ENCODE results near the gene CALHM5. TPM values are rescaled to one million over a fixed set of nuclear protein-coding genes. Genes with fewer than 3 reads are reported as not detected.
"Not testable (repeated sequence)": the region's sequence is repeated elsewhere in the genome, so short reads cannot be mapped to it uniquely, and the experiment has no call there.

The CALHM5 gene
- total and polyA plus RNA-seq, 2 donors from 2014 or later, result 1.3 to 2.1 TPM

DNA sequence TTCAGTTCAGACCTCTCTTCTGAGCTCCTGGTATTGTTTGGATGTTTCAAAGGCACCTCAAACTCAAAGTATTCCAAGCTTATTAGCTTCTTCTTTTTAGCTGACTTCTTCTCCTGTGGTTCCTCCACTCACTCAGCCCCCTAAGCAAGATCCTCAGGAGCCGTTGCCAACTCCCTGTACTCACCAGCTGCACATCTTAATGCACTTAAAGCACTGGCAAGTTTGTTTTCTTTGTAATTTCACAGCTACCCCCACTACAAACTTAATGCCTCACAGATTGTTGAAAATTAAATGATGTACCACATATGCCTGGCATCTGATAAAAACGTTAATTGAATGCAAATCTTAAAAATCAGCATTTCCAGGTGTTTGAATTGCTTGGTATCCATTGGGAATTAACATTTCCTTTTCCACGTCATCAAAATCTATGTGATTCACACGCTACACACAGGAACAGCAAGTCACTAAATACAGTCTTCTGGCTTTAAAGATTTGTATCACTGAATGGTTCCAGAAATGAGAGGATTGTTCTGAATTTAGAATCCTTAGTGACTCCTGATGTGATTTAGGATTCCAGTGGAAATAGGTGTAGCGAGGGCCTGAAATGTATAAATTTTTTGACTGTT lies 25.8 kb upstream of the CALHM5 start:
- TF ChIP-seq, protein P1, sequence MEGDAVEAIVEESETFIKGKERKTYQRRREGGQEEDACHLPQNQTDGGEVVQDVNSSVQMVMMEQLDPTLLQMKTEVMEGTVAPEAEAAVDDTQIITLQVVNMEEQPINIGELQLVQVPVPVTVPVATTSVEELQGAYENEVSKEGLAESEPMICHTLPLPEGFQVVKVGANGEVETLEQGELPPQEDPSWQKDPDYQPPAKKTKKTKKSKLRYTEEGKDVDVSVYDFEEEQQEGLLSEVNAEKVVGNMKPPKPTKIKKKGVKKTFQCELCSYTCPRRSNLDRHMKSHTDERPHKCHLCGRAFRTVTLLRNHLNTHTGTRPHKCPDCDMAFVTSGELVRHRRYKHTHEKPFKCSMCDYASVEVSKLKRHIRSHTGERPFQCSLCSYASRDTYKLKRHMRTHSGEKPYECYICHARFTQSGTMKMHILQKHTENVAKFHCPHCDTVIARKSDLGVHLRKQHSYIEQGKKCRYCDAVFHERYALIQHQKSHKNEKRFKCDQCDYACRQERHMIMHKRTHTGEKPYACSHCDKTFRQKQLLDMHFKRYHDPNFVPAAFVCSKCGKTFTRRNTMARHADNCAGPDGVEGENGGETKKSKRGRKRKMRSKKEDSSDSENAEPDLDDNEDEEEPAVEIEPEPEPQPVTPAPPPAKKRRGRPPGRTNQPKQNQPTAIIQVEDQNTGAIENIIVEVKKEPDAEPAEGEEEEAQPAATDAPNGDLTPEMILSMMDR (IDR thresholded peaks at IDR 0.05; ENCODE audit: borderline replicate concordance, extremely low read depth, insufficient read depth), result no peak
- H3K9ac ChIP-seq (ENCODE audit: low read length in 3 of 3), result no peak overlapping the region
- intact Hi-C loops (cut with DNase I), result no loop called here
- no peaks in the 10 kb centered on the region for H3K27me3 ChIP-seq (ENCODE audit: control insufficient read depth, insufficient read depth, low read length)
- H3K4me3 ChIP-seq (ENCODE audit: low read length in 3 of 3), result no peak overlapping the region
- no peaks in the 10 kb centered on the region for H3K9me3 ChIP-seq (ENCODE audit: control insufficient read depth in 2 of 3, insufficient read depth in 1 of 3, low read length in 3 of 3)
- no peak overlapping the region for H3K27ac ChIP-seq (ENCODE audit: low read depth in 2 of 2, low read length in 2 of 2)
- no peaks in the 10 kb centered on the region for H3K36me3 ChIP-seq (ENCODE audit: control insufficient read depth in 2 of 3, insufficient read depth in 3 of 3, low read length in 3 of 3)
- DNase-seq (peak in 1 of 5 donors; percentile 42), FAIRE-seq (no peak)
- no peaks in the 10 kb centered on the region for H3K4me1 ChIP-seq (ENCODE audit: control insufficient read depth in 2 of 3, insufficient read depth in 2 of 3, low read depth in 1 of 3, low read length in 3 of 3)

DNA sequence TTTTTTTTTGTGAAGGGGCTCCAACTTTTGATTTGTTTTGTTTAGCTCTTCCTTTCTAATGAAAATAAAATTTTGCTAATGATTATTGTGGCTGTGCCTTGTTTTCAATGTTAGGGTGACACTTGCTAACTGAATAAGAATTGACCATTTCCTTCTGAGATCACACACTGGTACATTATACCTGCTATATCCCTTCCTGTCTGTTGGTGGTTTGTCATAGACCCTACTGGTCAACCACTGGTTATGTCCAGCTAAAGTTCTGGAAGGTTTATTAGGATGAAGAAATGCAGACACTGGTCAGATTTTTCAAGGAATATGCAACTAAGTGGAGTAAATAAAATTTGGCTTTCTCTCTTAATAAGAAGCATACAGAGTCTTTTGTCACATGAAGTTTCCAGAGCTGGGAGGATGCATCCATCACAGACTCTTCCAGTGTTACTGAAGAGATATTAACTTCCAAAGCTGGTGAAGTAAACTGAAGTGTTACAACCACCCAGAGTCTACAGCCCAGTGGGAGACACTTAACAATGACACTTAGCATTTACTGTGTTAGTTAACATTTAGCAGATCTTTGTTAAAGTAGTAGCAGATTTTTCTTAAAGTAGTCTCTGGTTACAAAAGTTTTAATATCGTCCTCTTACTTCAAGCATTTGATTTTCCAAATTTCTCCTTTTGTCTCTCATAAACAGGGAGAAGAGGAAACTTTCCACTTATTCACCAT lies 19.7 kb upstream of the CALHM5 start:
- H3K4me3 ChIP-seq (ENCODE audit: low read length in 3 of 3), result no peak overlapping the region
- H3K4me1 ChIP-seq (ENCODE audit: control insufficient read depth in 2 of 3, insufficient read depth in 2 of 3, low read depth in 1 of 3, low read length in 3 of 3), result no peaks in the 10 kb centered on the region
- TF ChIP-seq, protein P1 (IDR thresholded peaks at IDR 0.05; ENCODE audit: borderline replicate concordance, extremely low read depth, insufficient read depth), result no peak
- H3K27me3 ChIP-seq (ENCODE audit: control insufficient read depth, insufficient read depth, low read length), result no peaks in the 10 kb centered on the region
- H3K9me3 ChIP-seq (ENCODE audit: control insufficient read depth in 2 of 3, insufficient read depth in 1 of 3, low read length in 3 of 3), result no peaks in the 10 kb centered on the region
- no peak for FAIRE-seq
- DNase-seq, result no peak
- no peak overlapping the region for H3K27ac ChIP-seq (ENCODE audit: low read depth in 2 of 2, low read length in 2 of 2)
- intact Hi-C loops (cut with DNase I), result no loop called here
- H3K36me3 ChIP-seq (ENCODE audit: control insufficient read depth in 2 of 3, insufficient read depth in 3 of 3, low read length in 3 of 3), result no peaks in the 10 kb centered on the region
- H3K9ac ChIP-seq (ENCODE audit: low read length in 3 of 3), result no peak overlapping the region

DNA sequence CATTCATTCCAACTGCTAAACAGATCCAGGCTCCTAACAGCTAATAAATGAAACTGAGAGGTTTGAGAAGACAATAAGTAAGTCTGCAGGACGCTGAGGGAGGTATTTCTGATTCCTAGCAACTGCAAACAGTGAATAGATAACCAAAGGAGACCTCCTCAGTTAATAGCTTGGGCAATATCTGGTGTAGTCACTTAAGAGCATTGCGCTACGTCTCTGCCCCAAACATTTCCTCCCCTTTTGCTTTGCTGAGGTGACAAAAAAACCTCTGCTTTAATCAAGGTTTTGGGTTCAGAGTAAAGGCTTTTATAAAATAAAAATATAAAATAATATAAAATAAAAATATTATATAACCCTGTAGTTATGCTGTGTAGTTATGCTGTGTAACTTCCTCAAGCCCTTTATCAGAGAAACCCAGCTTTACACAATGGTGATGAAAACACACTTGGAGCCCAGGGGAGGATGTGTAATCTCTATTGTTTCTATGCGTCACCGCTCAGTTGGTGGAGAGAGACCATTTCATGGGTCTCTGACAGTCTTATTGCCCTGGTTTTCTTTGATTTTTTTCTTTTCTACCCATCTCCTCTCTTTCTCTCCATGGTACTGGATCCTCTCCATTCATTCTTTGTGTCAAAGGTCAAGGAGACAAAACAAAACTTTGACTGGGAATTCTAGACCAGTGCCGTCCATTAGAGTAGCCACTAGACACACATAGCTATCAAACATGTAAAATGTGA lies 18.9 kb upstream of the CALHM5 start:
- Histone ChIP-seq H3K27ac (ENCODE audit: low read depth in 2 of 2, low read length in 2 of 2) (no peak overlapping the region), H3K36me3 (ENCODE audit: control insufficient read depth in 2 of 3, insufficient read depth in 3 of 3, low read length in 3 of 3) (no peaks in the 10 kb centered on the region), H3K4me1 (ENCODE audit: control insufficient read depth in 2 of 3, insufficient read depth in 2 of 3, low read depth in 1 of 3, low read length in 3 of 3) (no peaks in the 10 kb centered on the region), H3K4me3 (ENCODE audit: low read length in 3 of 3) (no peak overlapping the region), H3K9me3 (ENCODE audit: control insufficient read depth in 2 of 3, insufficient read depth in 1 of 3, low read length in 3 of 3) (no peaks in the 10 kb centered on the region), H3K27me3 (ENCODE audit: control insufficient read depth, insufficient read depth, low read length) (no peaks in the 10 kb centered on the region), H3K9ac (ENCODE audit: low read length in 3 of 3) (no peak overlapping the region)
- TF ChIP-seq, protein P1 (IDR thresholded peaks at IDR 0.05; ENCODE audit: borderline replicate concordance, extremely low read depth, insufficient read depth), result no peak
- no peak for FAIRE-seq
- no peak for DNase-seq
- intact Hi-C loops (cut with DNase I), result no loop called here

DNA sequence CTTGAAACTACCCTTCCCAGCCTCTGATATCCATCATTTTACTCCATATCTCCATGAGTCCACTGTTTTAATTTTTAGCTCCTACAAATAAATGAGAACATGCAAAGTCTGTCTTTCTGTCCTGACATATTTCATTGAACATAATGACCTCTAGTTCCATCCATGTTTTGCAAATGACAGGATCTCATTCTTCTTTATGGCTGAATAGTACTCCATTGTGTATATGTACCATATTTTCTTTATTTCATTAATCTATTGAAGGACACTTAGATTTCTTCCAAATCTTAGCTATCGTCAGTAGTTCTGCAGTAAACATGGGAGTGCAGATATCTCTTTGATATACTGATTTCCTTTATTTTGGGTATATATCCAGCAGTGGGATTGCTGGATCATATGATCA lies 16.3 kb upstream of the CALHM5 start:
- H3K4me3 ChIP-seq (ENCODE audit: low read length in 3 of 3); H3K27ac ChIP-seq (ENCODE audit: low read depth in 2 of 2, low read length in 2 of 2); FAIRE-seq; intact Hi-C loops (cut with DNase I); H3K27me3 ChIP-seq (ENCODE audit: control insufficient read depth, insufficient read depth, low read length); H3K36me3 ChIP-seq (ENCODE audit: control insufficient read depth in 2 of 3, insufficient read depth in 3 of 3, low read length in 3 of 3); H3K9ac ChIP-seq (ENCODE audit: low read length in 3 of 3); H3K9me3 ChIP-seq (ENCODE audit: control insufficient read depth in 2 of 3, insufficient read depth in 1 of 3, low read length in 3 of 3); DNase-seq; H3K4me1 ChIP-seq (ENCODE audit: control insufficient read depth in 2 of 3, insufficient read depth in 2 of 3, low read depth in 1 of 3, low read length in 3 of 3): not testable (repeated sequence)
